HepG2 (cell line): ENCODE results near the gene CKAP2L.

Experiments
- EZH2 ChIP-seq: conservative IDR thresholded peaks from 2 replicates; pipeline ENCODE4 v1.6.1; 2012; ENCODE audit warnings: mild to moderate bottlenecking, low read depth, low read length, moderate library complexity
- HIVEP1 ChIP-seq: sonication (generic); formaldehyde crosslinking; IDR thresholded peaks from 2 replicates; pipeline ENCODE4 v1.4.0; 2020; ENCODE audit warnings: mild to moderate bottlenecking, missing genetic modification reagents
- PHB2 ChIP-seq: fragments of 450-650 bp; IDR thresholded peaks from 2 replicates; pipeline ENCODE4 v1.6.1; 2018; ENCODE audit not compliant: partially characterized antibody
- YEATS4 ChIP-seq: sonication (generic); formaldehyde crosslinking; IDR thresholded peaks from 2 replicates; pipeline ENCODE4 v1.4.0; 2020; ENCODE audit warnings: missing genetic modification reagents, borderline replicate concordance
- TF ChIP-seq, protein P1 (sequence below): sonication (generic); formaldehyde crosslinking; IDR thresholded peaks from 2 replicates; pipeline ENCODE4 v1.5.0; 2020; ENCODE audit warnings: mild to moderate bottlenecking, missing genetic modification reagents, moderate library complexity

DNA sequence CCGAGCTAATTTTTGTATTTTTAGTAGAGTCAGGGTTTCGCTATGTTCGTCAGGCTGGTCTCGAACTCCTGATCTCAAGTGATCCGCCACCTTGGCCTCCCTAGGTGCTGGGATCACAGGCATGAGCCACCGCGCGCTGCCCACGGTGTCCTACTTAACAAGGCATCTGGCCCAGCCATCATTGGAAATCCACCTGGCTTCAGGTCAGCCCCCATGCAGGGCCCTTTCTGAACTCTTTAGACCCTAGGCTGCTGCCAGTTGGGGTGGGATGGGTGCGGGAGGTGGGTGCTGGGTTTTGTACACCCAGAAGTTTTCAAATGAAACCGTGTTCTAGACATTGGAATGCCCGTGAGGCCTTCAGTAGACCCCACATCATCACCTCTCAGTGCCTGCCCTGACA lies 70.2 kb downstream of the CKAP2L start:
- TF ChIP-seq, protein P1, sequence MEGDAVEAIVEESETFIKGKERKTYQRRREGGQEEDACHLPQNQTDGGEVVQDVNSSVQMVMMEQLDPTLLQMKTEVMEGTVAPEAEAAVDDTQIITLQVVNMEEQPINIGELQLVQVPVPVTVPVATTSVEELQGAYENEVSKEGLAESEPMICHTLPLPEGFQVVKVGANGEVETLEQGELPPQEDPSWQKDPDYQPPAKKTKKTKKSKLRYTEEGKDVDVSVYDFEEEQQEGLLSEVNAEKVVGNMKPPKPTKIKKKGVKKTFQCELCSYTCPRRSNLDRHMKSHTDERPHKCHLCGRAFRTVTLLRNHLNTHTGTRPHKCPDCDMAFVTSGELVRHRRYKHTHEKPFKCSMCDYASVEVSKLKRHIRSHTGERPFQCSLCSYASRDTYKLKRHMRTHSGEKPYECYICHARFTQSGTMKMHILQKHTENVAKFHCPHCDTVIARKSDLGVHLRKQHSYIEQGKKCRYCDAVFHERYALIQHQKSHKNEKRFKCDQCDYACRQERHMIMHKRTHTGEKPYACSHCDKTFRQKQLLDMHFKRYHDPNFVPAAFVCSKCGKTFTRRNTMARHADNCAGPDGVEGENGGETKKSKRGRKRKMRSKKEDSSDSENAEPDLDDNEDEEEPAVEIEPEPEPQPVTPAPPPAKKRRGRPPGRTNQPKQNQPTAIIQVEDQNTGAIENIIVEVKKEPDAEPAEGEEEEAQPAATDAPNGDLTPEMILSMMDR (CRISPR knock-in tag) = no peak
- TF ChIP-seq EZH2 (no peak), PHB2 (no peak), HIVEP1 (CRISPR knock-in tag) (no peak), YEATS4 (CRISPR knock-in tag) (no peak)
